H1 (cell line): Measurements from ENCODE around the gene MRI1. TPM values are rescaled to one million over a fixed set of nuclear protein-coding genes. Genes with fewer than 3 reads are reported as not detected.

Source experiments
- BCL11A ChIP-seq, 2 experiments: IDR thresholded peaks; one replicate each; pipeline ENCODE4 v1.6.1; 2011; ENCODE audit warnings: low read depth in 2 of 2, low read length in 2 of 2, mild to moderate bottlenecking in 2 of 2
- CHD7 ChIP-seq: fragments of 300-600 bp; sonication (generic); IDR thresholded peaks from 2 replicates; pipeline ENCODE4 v1.7.1; 2012; ENCODE audit warnings: low read length, moderate library complexity, mild to moderate bottlenecking, inconsistent platforms; ENCODE audit not compliant: insufficient replicate concordance
- HDAC2 ChIP-seq, 2 experiments: fragments of 300-600 bp in 1 of 2; sonication (generic) in 1 of 2; IDR thresholded peaks; 2 replicates each; pipeline ENCODE4 v1.6.1; 2011 to 2012; ENCODE audit warnings: low read depth in 2 of 2, low read length in 2 of 2, mild to moderate bottlenecking in 2 of 2, moderate library complexity in 2 of 2, borderline replicate concordance in 1 of 2, inconsistent platforms in 1 of 2
- KDM4A ChIP-seq: IDR thresholded peaks from one replicate; pipeline ENCODE4 v1.7.1; 2012; ENCODE audit warnings: low read depth, mild to moderate bottlenecking, moderate library complexity, low read length, inconsistent platforms; ENCODE audit not compliant: severe bottlenecking
- MAFK ChIP-seq: IDR thresholded peaks from 2 replicates; pipeline ENCODE4 v1.6.1; 2012; ENCODE audit warnings: low read depth, mild to moderate bottlenecking, improper control_type of control experiment, low read length
- MAX ChIP-seq: IDR thresholded peaks from 2 replicates; pipeline ENCODE4 v1.6.1; 2012; ENCODE audit warnings: inconsistent platforms
- POLR2A ChIP-seq, 2 experiments: IDR thresholded peaks; 1 replicate in 1 of 2; 2 replicates in 1 of 2; pipeline ENCODE4 v1.6.1; 2011; ENCODE audit warnings: low read depth in 2 of 2, low read length in 2 of 2, mild to moderate bottlenecking in 2 of 2; ENCODE audit errors: control extremely low read depth in 1 of 2
- POLR2AphosphoS5 ChIP-seq: IDR thresholded peaks from 2 replicates; pipeline ENCODE4 v1.6.1; 2011; ENCODE audit warnings: low read depth, low read length
- SUZ12 ChIP-seq: fragments of 200-600 bp; sonication (generic); IDR thresholded peaks from 2 replicates; pipeline ENCODE4 v1.6.1; 2012; ENCODE audit warnings: mild to moderate bottlenecking, inconsistent platforms, low read length, moderate library complexity, mixed read lengths
- TBP ChIP-seq: IDR thresholded peaks from 2 replicates; pipeline ENCODE4 v1.6.1; 2011; ENCODE audit warnings: low read depth, low read length, improper control_type of control experiment
- TCF12 ChIP-seq: IDR thresholded peaks from 2 replicates; pipeline ENCODE4 v1.6.1; 2011; ENCODE audit warnings: low read depth, mild to moderate bottlenecking, low read length
- polyA plus RNA-seq, 7 experiments: library from polyadenylated mRNA; depleted of rRNA in 3 of 7; stranded (reverse) in 5 of 7; unstranded in 2 of 7; fragments of >200 nt in 5 of 7; fragments of 200-250 nt in 2 of 7; gene quantifications; 1 replicate in 5 of 7; 2 replicates in 1 of 7; 4 replicates in 1 of 7; pipeline versions ENCODE4 v1.2.1 to v1.2.3, GENCODE V29; 2011 to 2013; ENCODE audit warnings: missing spikeins in 2 of 7, mixed read lengths in 2 of 7
- total RNA-seq: library from RNA; stranded (reverse); fragmentation: NEBNext Ultra II Directional; extraction: Animal tissue kit (Norgen Biotek cat#: 25700); gene quantifications from 2 replicates; pipeline ENCODE4 v1.2.1, GENCODE V29; 2021

The MRI1 gene
- total and polyA plus RNA-seq, 2 of the 8 experiments (the other 6 are each of a cell fraction or from before 2014, with no cell fraction given): 24.5 to 29.5 TPM

DNA sequence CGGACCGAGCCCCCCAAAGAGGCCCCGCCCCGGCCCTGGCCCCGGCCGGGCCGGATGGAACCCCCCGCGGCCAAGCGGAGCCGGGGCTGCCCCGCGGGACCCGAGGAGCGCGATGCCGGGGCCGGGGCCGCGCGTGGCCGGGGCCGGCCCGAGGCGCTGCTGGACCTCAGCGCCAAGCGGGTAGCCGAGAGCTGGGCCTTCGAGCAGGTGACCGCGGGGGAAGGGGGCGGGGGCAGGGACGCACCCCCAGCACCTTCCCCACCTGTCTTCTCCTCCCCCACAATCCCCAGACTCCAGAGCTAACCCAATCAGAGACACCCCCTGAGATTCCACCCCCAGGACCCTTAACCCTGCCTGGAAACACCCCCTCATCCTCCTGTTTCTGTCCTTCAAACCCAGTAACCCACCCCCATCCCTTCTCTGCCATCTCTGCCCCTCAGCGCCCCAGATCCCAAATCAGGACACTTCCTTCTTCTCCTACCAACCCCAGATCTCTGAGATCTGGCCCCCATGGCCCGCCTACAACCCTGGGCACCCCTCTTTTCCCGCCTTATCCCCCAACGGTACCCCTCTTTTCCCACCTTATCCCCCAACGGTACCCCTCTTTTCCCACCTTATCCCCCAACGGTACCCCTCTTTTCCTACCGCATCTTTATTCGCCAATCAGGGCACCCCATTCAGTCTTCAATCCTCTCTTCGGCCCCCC is 31.4 kb downstream of the MRI1 start (continued):
- TF ChIP-seq CHD7 (no peak), POLR2AphosphoS5 (peak; percentile 58), KDM4A (no peak), POLR2A (IDR thresholded peaks at IDR 0.05; ENCODE audit: control extremely low read depth in 1 of 2, low read depth in 2 of 2, low read length in 2 of 2) (peak; percentile 10 to 63), TCF12 (no peak), MAX (no peak), HDAC2 (IDR thresholded peaks at IDR 0.05; ENCODE audit: borderline replicate concordance in 1 of 2, low read depth in 2 of 2, low read length in 2 of 2) (no peak), TBP (no peak), BCL11A (IDR thresholded peaks at IDR 0.05; ENCODE audit: low read depth in 2 of 2, low read length in 2 of 2) (no peak), SUZ12 (no peak), MAFK (no peak)
